SK-N-MC (cell line): ENCODE results near the gene FAM180A.

Source experiments
- EZH2 ChIP-seq: fragments of 200-600 bp; sonication (generic); IDR thresholded peaks from one replicate; pipeline ENCODE4 v1.6.1; 2017; ENCODE audit warnings: antibody characterized with exemption
- FOXP2 ChIP-seq: optimal IDR thresholded peaks from 2 replicates; pipeline ENCODE3; 2011; ENCODE audit warnings: mild to moderate bottlenecking, moderate library complexity; ENCODE audit not compliant: insufficient read depth; ENCODE audit errors: extremely low read length, control extremely low read depth
- POLR2AphosphoS5 ChIP-seq: IDR thresholded peaks from 2 replicates; pipeline ENCODE4 v1.6.1; 2012; ENCODE audit warnings: mild to moderate bottlenecking, low read depth, low read length, borderline replicate concordance

GRCh38 chr7:135715673-135716072 is 32.9 kb downstream of the FAM180A start:
- TF ChIP-seq EZH2 (no peak), POLR2AphosphoS5 (no peak), FOXP2 (no peak)
